K562 (cell line): ENCODE data around the gene TBXAS1. TPM values are rescaled to one million over a fixed set of nuclear protein-coding genes. Genes with fewer than 3 reads are reported as not detected.

Experiments used
- ATAC-seq: fragments of 200-7000 bp; cut with Tn5 transposase; 3 replicates; pipeline ENCODE4 v1.9.1; 2020; ENCODE audit warnings: moderate library complexity
- BruUV-seq: library from RNA; stranded (reverse); fragments of 400-500 nt; replicated peaks from 2 replicates; lab custom pipeline; 2021; lab: Mats Ljungman, UMichigan
- CTCF ChIA-PET: fragments of 300-600 bp; formaldehyde crosslinking; extraction: SDS; loops from one replicate; lab custom pipeline; 2021; ENCODE audit warnings: low intra/inter-chr PET ratio; lab: Yijun Ruan, JAX
- POLR2A ChIA-PET: fragments of 300-600, 350-650 bp; sonication (Branson Sonifier 250); formaldehyde crosslinking; extraction: SDS; loops from one replicate; lab custom pipeline; 2021; ENCODE audit warnings: antibody characterized with exemption, inconsistent platforms; lab: Yijun Ruan, JAX
- DNase-seq, 4 experiments: peaks; one replicate each; pipeline versions ENCODE4 v3.0.0 to v3.0.0-alpha.2; 2011 to 2018; ENCODE audit warnings: low spot score in 3 of 4, mixed read lengths in 3 of 4; ENCODE audit errors: extremely low read depth in 1 of 4
- FAIRE-seq: peaks from 2 replicates; lab custom pipeline; 2011; peaks lifted over from hg19 to GRCh38; lab: Jason Lieb, UNC
- H2AFZ ChIP-seq: 2 replicates; pipeline ENCODE4 v1.6.0; 2011; ENCODE audit warnings: low read depth, low read length, control low read depth, inconsistent platforms
- H3K27ac ChIP-seq: fragments of 200-600 bp; 3 replicates; pipeline ENCODE4 v1.8.0; 2011; ENCODE audit warnings: low read depth, mild to moderate bottlenecking, control low read depth, inconsistent platforms, low read length, moderate library complexity, mixed read lengths; ENCODE audit errors: extremely low read depth
- H3K27me3 ChIP-seq, 2 experiments: fragments of 300-600 bp in 1 of 2; 2 replicates in 1 of 2; 3 replicates in 1 of 2; pipeline versions ENCODE4 v1.6.0 to v1.8.0; 2011; ENCODE audit warnings: inconsistent platforms in 2 of 2, low read length in 2 of 2, mild to moderate bottlenecking in 1 of 2, mixed read lengths in 1 of 2, moderate library complexity in 1 of 2; ENCODE audit not compliant: control insufficient read depth in 2 of 2, insufficient read depth in 2 of 2
- H3K36me3 ChIP-seq: fragments of 300-600 bp; 3 replicates; pipeline ENCODE4 v1.8.0; 2011; ENCODE audit warnings: mild to moderate bottlenecking, low read length, inconsistent platforms; ENCODE audit not compliant: control insufficient read depth, insufficient read depth
- H3K4me1 ChIP-seq, 2 experiments: fragments of 200-600 bp in 1 of 2; replicated peaks in 1 of 2; 2 replicates in 1 of 2; 3 replicates in 1 of 2; pipeline versions ENCODE4 v1.5.1 to v1.8.0; 2011; ENCODE audit warnings: inconsistent platforms in 2 of 2, low read length in 2 of 2, mild to moderate bottlenecking in 1 of 2, mixed read lengths in 1 of 2, moderate library complexity in 1 of 2; ENCODE audit not compliant: control insufficient read depth in 2 of 2, insufficient read depth in 2 of 2
- H3K4me2 ChIP-seq: 2 replicates; pipeline ENCODE4 v1.6.1; 2011; ENCODE audit warnings: low read length, control low read depth, inconsistent platforms, mixed read lengths; ENCODE audit not compliant: insufficient read depth
- H3K4me3 ChIP-seq: fragments of 200-600 bp; sonication (generic), shearing (Covaris generic); 2 replicates; pipeline ENCODE4 v1.5.1; 2016; ENCODE audit warnings: control low read depth, inconsistent platforms
- H3K79me2 ChIP-seq: fragments of 200-600 bp; 3 replicates; pipeline ENCODE4 v1.8.0; 2011; ENCODE audit warnings: low read length, inconsistent platforms; ENCODE audit not compliant: control insufficient read depth, insufficient read depth
- H3K9ac ChIP-seq, 2 experiments: 2 replicates each; pipeline versions ENCODE4 v1.6.0 to v1.6.1; 2011; ENCODE audit warnings: low read depth in 2 of 2, low read length in 2 of 2, control low read depth in 1 of 2, inconsistent platforms in 1 of 2, mild to moderate bottlenecking in 1 of 2, mixed read lengths in 1 of 2; ENCODE audit not compliant: insufficient read depth in 1 of 2
- H3K9me1 ChIP-seq: one replicate; pipeline ENCODE4 v1.6.0; 2011; ENCODE audit warnings: inconsistent platforms, mild to moderate bottlenecking, low read length, moderate library complexity; ENCODE audit not compliant: control insufficient read depth, insufficient read depth
- H3K9me3 ChIP-seq: replicated peaks from 2 replicates; pipeline ENCODE4 v1.5.1; 2011; ENCODE audit warnings: low read depth, low read length, inconsistent platforms; ENCODE audit not compliant: control insufficient read depth, insufficient read depth
- H4K20me1 ChIP-seq: replicated peaks from 2 replicates; pipeline ENCODE4 v1.6.1; 2011; ENCODE audit warnings: low read length, inconsistent platforms, mixed read lengths; ENCODE audit not compliant: control insufficient read depth, insufficient read depth
- BCOR ChIP-seq: fragments of 450-650 bp; IDR thresholded peaks from 2 replicates; pipeline ENCODE4 v1.6.1; 2016
- CBX1 ChIP-seq: sonication (generic); IDR thresholded peaks from 2 replicates; pipeline ENCODE4 v1.6.1; 2016; ENCODE audit warnings: antibody characterized with exemption, low read depth, mild to moderate bottlenecking
- CREB3 ChIP-seq: fragments of 450-650 bp; conservative IDR thresholded peaks from 2 replicates; pipeline ENCODE4 v1.6.1; 2016; ENCODE audit warnings: missing genetic modification characterization, low read depth, mild to moderate bottlenecking, missing compliant biosample characterization, moderate library complexity
- DACH1 ChIP-seq: fragments of 450-650 bp; IDR thresholded peaks from 2 replicates; pipeline ENCODE4 v1.6.1; 2018; ENCODE audit not compliant: partially characterized antibody
- ESRRA ChIP-seq: fragments of 450-650 bp; IDR thresholded peaks from 2 replicates; pipeline ENCODE4 v1.6.1; 2014; ENCODE audit warnings: low read depth, mild to moderate bottlenecking, moderate library complexity, borderline replicate concordance
- EWSR1 ChIP-seq: fragments of 450-650 bp; IDR thresholded peaks from 2 replicates; pipeline ENCODE4 v1.6.1; 2018; ENCODE audit warnings: borderline replicate concordance, mild to moderate bottlenecking, low read depth, moderate library complexity; ENCODE audit not compliant: partially characterized antibody
- HDAC3 ChIP-seq: fragments of 450-650 bp; IDR thresholded peaks from 2 replicates; pipeline ENCODE4 v1.6.1; 2018; ENCODE audit warnings: borderline replicate concordance, mild to moderate bottlenecking, moderate library complexity; ENCODE audit not compliant: partially characterized antibody
- KAT7 ChIP-seq: sonication (generic); formaldehyde crosslinking; IDR thresholded peaks from 2 replicates; pipeline ENCODE4 v1.8.0; 2022; ENCODE audit warnings: missing genetic modification reagents, mild to moderate bottlenecking, borderline replicate concordance
- MBD2 ChIP-seq: sonication (generic); IDR thresholded peaks from 2 replicates; pipeline ENCODE4 v1.6.1; 2016; ENCODE audit warnings: low read depth, borderline replicate concordance
- NR2C2 ChIP-seq, 2 experiments: fragments of 200-800 bp in 1 of 2; sonication (Bioruptor generic) in 1 of 2; sonication (generic) in 1 of 2; formaldehyde crosslinking in 1 of 2; IDR thresholded peaks; 2 replicates each; pipeline versions ENCODE4 v1.6.1 to v1.8.0; 2016 to 2022; ENCODE audit warnings: mild to moderate bottlenecking in 1 of 2, missing compliant biosample characterization in 1 of 2, missing genetic modification characterization in 1 of 2, missing genetic modification reagents in 1 of 2
- PHB2 ChIP-seq: fragments of 450-650 bp; IDR thresholded peaks from 2 replicates; pipeline ENCODE4 v1.6.1; 2017; ENCODE audit warnings: low read depth
- POLR2AphosphoS5 ChIP-seq: IDR thresholded peaks from 2 replicates; pipeline ENCODE4 v1.6.1; 2011; ENCODE audit warnings: mild to moderate bottlenecking, low read depth, low read length, moderate library complexity; ENCODE audit not compliant: control insufficient read depth, insufficient read depth
- RAD51 ChIP-seq: fragments of 450-650 bp; IDR thresholded peaks from 2 replicates; pipeline ENCODE4 v1.7.1; 2016; ENCODE audit warnings: low read depth, mild to moderate bottlenecking, borderline replicate concordance
- RBFOX2 ChIP-seq: fragments of 200-400 bp; formaldehyde crosslinking; IDR thresholded peaks from 2 replicates; pipeline ENCODE4 v1.6.1; 2017; ENCODE audit warnings: low read depth, mild to moderate bottlenecking, low read length, moderate library complexity
- RREB1 ChIP-seq: fragments of 250-450 bp; sonication (Bioruptor Pico); IDR thresholded peaks from 2 replicates; pipeline ENCODE4 v1.4.0; 2020
- TFAM ChIP-seq: fragments of 250-450 bp; sonication (Bioruptor Pico); conservative IDR thresholded peaks from 2 replicates; pipeline ENCODE4 v1.5.0; 2021; ENCODE audit warnings: mild to moderate bottlenecking, moderate library complexity
- ZNF239 ChIP-seq: fragments of 250-450 bp; sonication (Bioruptor Pico); IDR thresholded peaks from 2 replicates; pipeline ENCODE4 v1.4.0; 2020; ENCODE audit warnings: mild to moderate bottlenecking
- ZNF324 ChIP-seq: fragments of 250-450 bp; sonication (Bioruptor Pico); IDR thresholded peaks from 2 replicates; pipeline ENCODE4 v1.4.0; 2020; ENCODE audit warnings: mild to moderate bottlenecking
- WGBS: fragments of 100-300 bp; shearing (Covaris generic); methylation state at CpG from one replicate; pipeline ENCODE4 v1.1.6; 2016; ENCODE audit warnings: low coverage, mixed read lengths; ENCODE audit not compliant: insufficient coverage; ENCODE audit errors: missing lambda C conversion rate; 5-methylcytosine and 5-hydroxymethylcytosine counted together
- in situ Hi-C: fragments of 300-500 bp; cut with MboI; formaldehyde crosslinking; loops from 4 replicates; pipeline ENCODE4 v1.15.0; 2018; ENCODE audit warnings: inconsistent platforms, mixed read lengths
- intact Hi-C: fragments of 100-400 bp; cut with micrococcal nuclease; formaldehyde crosslinking; loops from 2 replicates; pipeline ENCODE4 v1.14.2; 2022
- polyA plus RNA-seq, 8 experiments: library from polyadenylated mRNA; depleted of rRNA in 4 of 8; stranded (reverse) in 5 of 8; unstranded in 3 of 8; fragments of >200 nt; fragmentation: Nextera tagmentation in 2 of 8; fragmentation: Illumina TruSeq in 1 of 8; extraction: Ambion mirVana in 2 of 8; extraction: Trizol in 1 of 8; gene quantifications; 2 replicates each; pipeline versions ENCODE4 v1.2.1 to v1.2.3, GENCODE V29; 2011 to 2014; ENCODE audit warnings: inconsistent platforms in 1 of 8, missing spikeins in 1 of 8
- total RNA-seq, 7 experiments: library from RNA; depleted of rRNA in 6 of 7; stranded (reverse); fragments of >200 nt in 6 of 7; fragmentation: Illumina TruSeq in 2 of 7; extraction: Trizol in 2 of 7; gene quantifications; 2 replicates each; pipeline versions ENCODE4 v1.2.1 to v1.2.3, GENCODE V29; 2011 to 2021; ENCODE audit warnings: low replicate concordance in 1 of 7

TBXAS1 gene
- total and polyA plus RNA-seq, 9 of the 15 experiments (the other 6 are each of a cell fraction or from before 2014, with no cell fraction given): 1.1 to 8.3 (median 1.9) TPM

DNA sequence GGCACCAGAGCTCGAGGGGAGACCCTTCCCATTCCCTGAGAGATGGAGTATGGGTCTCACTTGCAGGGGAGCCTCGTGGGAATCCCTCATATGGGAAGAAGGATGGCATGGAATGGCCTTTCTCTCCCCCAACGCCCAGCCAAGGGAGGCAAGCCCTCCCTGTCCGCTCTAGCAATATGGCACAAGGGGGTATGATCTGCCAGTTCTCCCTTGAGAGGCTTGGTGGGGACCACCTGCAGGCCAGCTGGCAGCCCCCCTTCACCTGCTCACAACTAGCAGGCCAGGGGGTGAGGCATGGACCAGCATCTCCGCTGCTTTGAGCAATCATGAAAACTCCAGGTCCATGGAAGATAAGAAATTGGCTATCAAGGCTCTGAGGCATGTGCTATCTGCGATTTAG, 162.8 kb downstream of the TBXAS1 start:
- no peaks in the 10 kb centered on the region for H3K9me1 ChIP-seq
- H3K4me1 ChIP-seq: peaks cover 0 to 8% of the 10 kb centered on the region in 2 experiments; a peak in 3 of 5 replicates
- WGBS: 35% methylated on average over 5 of the region's 6 CpGs
- in situ Hi-C loops: no loop called here
- no peaks in the 10 kb centered on the region for H3K36me3 ChIP-seq
- no TSS peak for BruUV-seq
- CTCF ChIA-PET: no interaction called here
- no peak overlapping the region for H3K4me2 ChIP-seq
- H3K4me3 ChIP-seq: no peak overlapping the region
- H3K79me2 ChIP-seq: no peaks in the 10 kb centered on the region
- DNase-seq: no peak
- intact Hi-C loops: no loop called here
- no peak overlapping the region for H3K27ac ChIP-seq
- no peak overlapping the region for H2AFZ ChIP-seq
- H3K27me3 ChIP-seq: peaks cover 0 to 14% of the 10 kb centered on the region in 2 experiments; a peak in 3 of 5 replicates
- no peaks in the 10 kb centered on the region for H3K9me3 ChIP-seq
- ATAC-seq: no peak
- no peak for FAIRE-seq
- POLR2A ChIA-PET: interaction anchor here (0.7 to 1.0 kb wide), 3 partner anchors 10 to 901 kb away, joined by 3 to 4 read pairs (median 3); no protein-coding TSS in a partner anchor
- H4K20me1 ChIP-seq: no peaks in the 10 kb centered on the region
- H3K9ac ChIP-seq: no peak overlapping the region
- TF ChIP-seq CREB3 (tag): no peak
- TF ChIP-seq ESRRA: no peak
- no peak for TF ChIP-seq POLR2AphosphoS5
- TF ChIP-seq RREB1 (CRISPR knock-in tag): no peak
- TF ChIP-seq EWSR1: no peak
- TF ChIP-seq PHB2: no peak
- no peak for TF ChIP-seq NR2C2 (CRISPR knock-in tag; IDR thresholded peaks at IDR 0.05)
- TF ChIP-seq NR2C2 (tag; IDR thresholded peaks at IDR 0.05): no peak
- no peak for TF ChIP-seq RAD51
- no peak for TF ChIP-seq MBD2
- TF ChIP-seq TFAM: no peak
- no peak for TF ChIP-seq RBFOX2
- no peak for TF ChIP-seq ZNF239
- TF ChIP-seq DACH1: no peak
- no peak for TF ChIP-seq BCOR
- TF ChIP-seq HDAC3: no peak
- no peak for TF ChIP-seq KAT7 (CRISPR knock-in tag)
- no peak for TF ChIP-seq ZNF324
- no peak for TF ChIP-seq CBX1
